K562 (cell line): ENCODE measurements around the gene KAZN. TPM values are rescaled to one million over a fixed set of nuclear protein-coding genes. Genes with fewer than 3 reads are reported as not detected.
A peak's percentile ranks its signal among the peaks of the same experiment; 100 is the strongest.

Experiments
- ATAC-seq: fragments of 200-7000 bp; cut with Tn5 transposase; 3 replicates; pipeline ENCODE4 v1.9.1; 2020; ENCODE audit warnings: moderate library complexity
- BruUV-seq: library from RNA; stranded (reverse); fragments of 400-500 nt; replicated peaks from 2 replicates; lab custom pipeline; 2021; lab: Mats Ljungman, UMichigan
- CTCF ChIA-PET: fragments of 300-600 bp; formaldehyde crosslinking; extraction: SDS; loops from one replicate; lab custom pipeline; 2021; ENCODE audit warnings: low intra/inter-chr PET ratio; lab: Yijun Ruan, JAX
- POLR2A ChIA-PET: fragments of 300-600, 350-650 bp; sonication (Branson Sonifier 250); formaldehyde crosslinking; extraction: SDS; loops from one replicate; lab custom pipeline; 2021; ENCODE audit warnings: antibody characterized with exemption, inconsistent platforms; lab: Yijun Ruan, JAX
- DNase-seq, 4 experiments: peaks; one replicate each; pipeline versions ENCODE4 v3.0.0 to v3.0.0-alpha.2; 2011 to 2018; ENCODE audit warnings: low spot score in 3 of 4, mixed read lengths in 3 of 4; ENCODE audit errors: extremely low read depth in 1 of 4
- FAIRE-seq: peaks from 2 replicates; lab custom pipeline; 2011; peaks lifted over from hg19 to GRCh38; lab: Jason Lieb, UNC
- H2AFZ ChIP-seq: 2 replicates; pipeline ENCODE4 v1.6.0; 2011; ENCODE audit warnings: low read depth, low read length, control low read depth, inconsistent platforms
- H3K27ac ChIP-seq: fragments of 200-600 bp; 3 replicates; pipeline ENCODE4 v1.8.0; 2011; ENCODE audit warnings: low read depth, mild to moderate bottlenecking, control low read depth, inconsistent platforms, low read length, moderate library complexity, mixed read lengths; ENCODE audit errors: extremely low read depth
- H3K27me3 ChIP-seq, 2 experiments: fragments of 300-600 bp in 1 of 2; 2 replicates in 1 of 2; 3 replicates in 1 of 2; pipeline versions ENCODE4 v1.6.0 to v1.8.0; 2011; ENCODE audit warnings: inconsistent platforms in 2 of 2, low read length in 2 of 2, mild to moderate bottlenecking in 1 of 2, mixed read lengths in 1 of 2, moderate library complexity in 1 of 2; ENCODE audit not compliant: control insufficient read depth in 2 of 2, insufficient read depth in 2 of 2
- H3K36me3 ChIP-seq: fragments of 300-600 bp; 3 replicates; pipeline ENCODE4 v1.8.0; 2011; ENCODE audit warnings: mild to moderate bottlenecking, low read length, inconsistent platforms; ENCODE audit not compliant: control insufficient read depth, insufficient read depth
- H3K4me1 ChIP-seq, 2 experiments: fragments of 200-600 bp in 1 of 2; replicated peaks in 1 of 2; 2 replicates in 1 of 2; 3 replicates in 1 of 2; pipeline versions ENCODE4 v1.5.1 to v1.8.0; 2011; ENCODE audit warnings: inconsistent platforms in 2 of 2, low read length in 2 of 2, mild to moderate bottlenecking in 1 of 2, mixed read lengths in 1 of 2, moderate library complexity in 1 of 2; ENCODE audit not compliant: control insufficient read depth in 2 of 2, insufficient read depth in 2 of 2
- H3K4me2 ChIP-seq: 2 replicates; pipeline ENCODE4 v1.6.1; 2011; ENCODE audit warnings: low read length, control low read depth, inconsistent platforms, mixed read lengths; ENCODE audit not compliant: insufficient read depth
- H3K4me3 ChIP-seq: fragments of 200-600 bp; sonication (generic), shearing (Covaris generic); 2 replicates; pipeline ENCODE4 v1.5.1; 2016; ENCODE audit warnings: control low read depth, inconsistent platforms
- H3K79me2 ChIP-seq: fragments of 200-600 bp; 3 replicates; pipeline ENCODE4 v1.8.0; 2011; ENCODE audit warnings: low read length, inconsistent platforms; ENCODE audit not compliant: control insufficient read depth, insufficient read depth
- H3K9ac ChIP-seq, 2 experiments: 2 replicates each; pipeline versions ENCODE4 v1.6.0 to v1.6.1; 2011; ENCODE audit warnings: low read depth in 2 of 2, low read length in 2 of 2, control low read depth in 1 of 2, inconsistent platforms in 1 of 2, mild to moderate bottlenecking in 1 of 2, mixed read lengths in 1 of 2; ENCODE audit not compliant: insufficient read depth in 1 of 2
- H3K9me1 ChIP-seq: one replicate; pipeline ENCODE4 v1.6.0; 2011; ENCODE audit warnings: inconsistent platforms, mild to moderate bottlenecking, low read length, moderate library complexity; ENCODE audit not compliant: control insufficient read depth, insufficient read depth
- H3K9me3 ChIP-seq: replicated peaks from 2 replicates; pipeline ENCODE4 v1.5.1; 2011; ENCODE audit warnings: low read depth, low read length, inconsistent platforms; ENCODE audit not compliant: control insufficient read depth, insufficient read depth
- H4K20me1 ChIP-seq: replicated peaks from 2 replicates; pipeline ENCODE4 v1.6.1; 2011; ENCODE audit warnings: low read length, inconsistent platforms, mixed read lengths; ENCODE audit not compliant: control insufficient read depth, insufficient read depth
- CEBPB ChIP-seq: fragments of 450-650 bp; IDR thresholded peaks from 2 replicates; pipeline ENCODE4 v1.6.1; 2016; ENCODE audit warnings: missing genetic modification characterization, missing compliant biosample characterization
- CEBPG ChIP-seq, 3 experiments: fragments of 200-800 bp in 1 of 3; sonication (Bioruptor generic) in 1 of 3; sonication (generic) in 1 of 3; formaldehyde crosslinking in 1 of 3; IDR thresholded peaks in 2 of 3; conservative IDR thresholded peaks in 1 of 3; 2 replicates each; pipeline versions ENCODE4 v1.6.1 to v1.8.0; 2016 to 2022; ENCODE audit warnings: missing compliant biosample characterization in 2 of 3, missing genetic modification characterization in 2 of 3, mild to moderate bottlenecking in 1 of 3, missing genetic modification reagents in 1 of 3
- MLX ChIP-seq, 2 experiments: fragments of 450-650 bp in 1 of 2; sonication (generic) in 1 of 2; formaldehyde crosslinking; conservative IDR thresholded peaks; 2 replicates each; pipeline versions ENCODE4 v1.4.0 to v1.8.1; 2020 to 2022; ENCODE audit warnings: mild to moderate bottlenecking in 1 of 2, missing genetic modification reagents in 1 of 2
- NR2C1 ChIP-seq, 2 experiments: fragments of 450-650 bp; IDR thresholded peaks; 2 replicates each; pipeline ENCODE4 v1.6.1; 2017; ENCODE audit warnings: mild to moderate bottlenecking in 2 of 2, antibody characterized with exemption in 1 of 2, inconsistent platforms in 1 of 2, missing compliant biosample characterization in 1 of 2, missing genetic modification characterization in 1 of 2
- SMAD3 ChIP-seq: fragments of 450-650 bp; formaldehyde crosslinking; conservative IDR thresholded peaks from 2 replicates; pipeline ENCODE4 v1.4.0; 2020; ENCODE audit warnings: mild to moderate bottlenecking
- WGBS: fragments of 100-300 bp; shearing (Covaris generic); methylation state at CpG from one replicate; pipeline ENCODE4 v1.1.6; 2016; ENCODE audit warnings: low coverage, mixed read lengths; ENCODE audit not compliant: insufficient coverage; ENCODE audit errors: missing lambda C conversion rate; 5-methylcytosine and 5-hydroxymethylcytosine counted together
- in situ Hi-C: fragments of 300-500 bp; cut with MboI; formaldehyde crosslinking; loops from 4 replicates; pipeline ENCODE4 v1.15.0; 2018; ENCODE audit warnings: inconsistent platforms, mixed read lengths
- intact Hi-C: fragments of 100-400 bp; cut with micrococcal nuclease; formaldehyde crosslinking; loops from 2 replicates; pipeline ENCODE4 v1.14.2; 2022
- polyA plus RNA-seq, 8 experiments: library from polyadenylated mRNA; depleted of rRNA in 4 of 8; stranded (reverse) in 5 of 8; unstranded in 3 of 8; fragments of >200 nt; fragmentation: Nextera tagmentation in 2 of 8; fragmentation: Illumina TruSeq in 1 of 8; extraction: Ambion mirVana in 2 of 8; extraction: Trizol in 1 of 8; gene quantifications; 2 replicates each; pipeline versions ENCODE4 v1.2.1 to v1.2.3, GENCODE V29; 2011 to 2014; ENCODE audit warnings: inconsistent platforms in 1 of 8, missing spikeins in 1 of 8
- total RNA-seq, 7 experiments: library from RNA; depleted of rRNA in 6 of 7; stranded (reverse); fragments of >200 nt in 6 of 7; fragmentation: Illumina TruSeq in 2 of 7; extraction: Trizol in 2 of 7; gene quantifications; 2 replicates each; pipeline versions ENCODE4 v1.2.1 to v1.2.3, GENCODE V29; 2011 to 2021; ENCODE audit warnings: low replicate concordance in 1 of 7

KAZN gene
- total and polyA plus RNA-seq, 9 of the 15 experiments (the other 6 are each of a cell fraction or from before 2014, with no cell fraction given): 2.1 to 21.6 (median 5.4) TPM

- in situ Hi-C loops (no loop called here), intact Hi-C loops (no loop called here)
- peaks cover 0 to 6% of the 10 kb centered on the region in 2 experiments; a peak in 2 of 5 replicates for H3K27me3 ChIP-seq
- ATAC-seq (no peak), FAIRE-seq (no peak), DNase-seq (no peak)
- H3K9ac ChIP-seq: peak overlapping the region in 1 of 2 experiments; percentile 29; a peak in 1 of 4 replicates
- TF ChIP-seq CEBPB (tag) (peak; percentile 72), NR2C1 (IDR thresholded peaks at IDR 0.05) (no peak), NR2C1 (tag; IDR thresholded peaks at IDR 0.05) (no peak), MLX (CRISPR knock-in tag; conservative IDR thresholded peaks at IDR 0.05) (no peak), SMAD3 (no peak), CEBPG (CRISPR knock-in tag; IDR thresholded peaks at IDR 0.05) (no peak), CEBPG (tag; conservative IDR thresholded peaks at IDR 0.05 in 1 of 2, IDR thresholded peaks at IDR 0.05 in 1 of 2) (peak in 1 of 2 experiments; percentile 37; a peak in 1 of 4 replicates)
- H3K36me3 ChIP-seq: no peaks in the 10 kb centered on the region
- H2AFZ ChIP-seq: 0 out of 2 replicates have a peak overlapping the region, but pooled peaks have one; percentile 4
- no peak overlapping the region for H3K27ac ChIP-seq
- ChIA-PET POLR2A (interaction anchor here (1.3 kb wide), 1 partner anchor 16 kb away, joined by 4 read pairs; no protein-coding TSS in a partner anchor), CTCF (no interaction called here)
- BruUV-seq: no TSS peak
- H3K4me3 ChIP-seq: no peak overlapping the region
- H3K9me3 ChIP-seq: no peaks in the 10 kb centered on the region
- 30% methylated on average over 14 of the region's 14 CpGs for WGBS
- H3K79me2 ChIP-seq: no peaks in the 10 kb centered on the region
- H4K20me1 ChIP-seq: peaks cover 3% of the 10 kb centered on the region; the same call in 1 of the 2 replicates
- peaks cover 0 to 4% of the 10 kb centered on the region in 2 experiments; a peak in 1 of 5 replicates for H3K4me1 ChIP-seq
- H3K4me2 ChIP-seq: no peak overlapping the region
- H3K9me1 ChIP-seq: no peaks in the 10 kb centered on the region
These were observed 315.1 kb downstream of the KAZN start for GRCh38 chr1:14913482-14914177.
